VCaP (cell line): ENCODE data around the gene B4GALT1.

Experiments
- H3K27ac ChIP-seq: fragments of 450-650 bp; 2 replicates; pipeline ENCODE4 v1.5.1; 2017
- CTCF ChIP-seq: fragments of 450-650 bp; conservative IDR thresholded peaks from 2 replicates; pipeline ENCODE4 v1.5.1; 2017; ENCODE audit warnings: mild to moderate bottlenecking, moderate library complexity

The B4GALT1 gene

DNA sequence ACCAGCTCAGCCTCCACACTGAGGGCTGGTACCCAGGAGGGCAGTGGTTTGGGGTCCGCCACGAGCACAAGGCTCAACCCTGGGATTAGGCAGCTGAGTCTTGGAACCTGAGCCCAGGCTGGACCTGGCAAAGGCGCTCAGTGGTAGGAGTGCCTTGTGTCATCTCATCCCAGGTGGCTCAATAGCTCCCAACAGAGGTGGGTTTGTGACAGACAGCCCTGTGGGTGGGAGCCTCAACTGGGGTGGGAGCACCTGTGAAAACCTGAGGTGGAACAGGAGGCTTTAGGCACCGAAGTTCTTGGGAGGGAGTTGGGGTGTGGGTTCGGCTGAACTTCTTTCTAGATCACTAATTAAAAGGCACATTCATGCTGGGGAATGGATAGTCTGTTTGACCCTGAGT, 55.5 kb downstream of the B4GALT1 start:
- H3K27ac ChIP-seq = no peak overlapping the region
- no peak for TF ChIP-seq CTCF

DNA sequence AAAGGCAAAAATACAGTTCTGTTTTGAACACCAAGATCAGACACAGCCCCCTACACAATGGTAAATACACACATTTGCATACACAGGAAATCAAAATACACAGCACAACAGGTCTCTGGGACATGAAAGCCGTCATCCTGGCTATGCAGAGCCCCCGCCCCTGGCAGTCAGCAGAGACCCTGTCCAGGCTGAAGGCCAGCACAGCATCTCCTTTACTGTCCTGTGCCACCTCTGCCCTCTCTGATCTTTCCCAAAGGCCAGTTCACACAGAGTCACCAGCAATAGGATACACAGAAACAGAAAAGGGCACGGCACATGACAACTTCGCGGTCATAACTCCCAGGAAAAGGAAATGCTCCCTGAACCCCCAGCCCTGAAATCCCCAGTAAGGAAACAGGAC, 56.5 kb downstream of the B4GALT1 start:
- TF ChIP-seq CTCF = no peak
- H3K27ac ChIP-seq = no peak overlapping the region

GRCh38 chr9:33109850-33110595, 57.1 kb downstream of the B4GALT1 start:
- no peak for TF ChIP-seq CTCF
- H3K27ac ChIP-seq = no peak overlapping the region

GRCh38 chr9:33109097-33109496, 58.0 kb downstream of the B4GALT1 start:
- TF ChIP-seq CTCF = no peak

GRCh38 chr9:33108472-33108871, 58.7 kb downstream of the B4GALT1 start:
- no peak for TF ChIP-seq CTCF

More at GRCh38 chr9:33109097-33109496, 58.0 kb downstream of the B4GALT1 start:
- H3K27ac ChIP-seq = no peak overlapping the region

GRCh38 chr9:33107762-33108161, 59.4 kb downstream of the B4GALT1 start:
- peak overlapping the region; percentile 41; the same call in 1 of the 2 replicates for H3K27ac ChIP-seq
- no peak for TF ChIP-seq CTCF

More at GRCh38 chr9:33108472-33108871, 58.7 kb downstream of the B4GALT1 start:
- no peak overlapping the region for H3K27ac ChIP-seq

DNA sequence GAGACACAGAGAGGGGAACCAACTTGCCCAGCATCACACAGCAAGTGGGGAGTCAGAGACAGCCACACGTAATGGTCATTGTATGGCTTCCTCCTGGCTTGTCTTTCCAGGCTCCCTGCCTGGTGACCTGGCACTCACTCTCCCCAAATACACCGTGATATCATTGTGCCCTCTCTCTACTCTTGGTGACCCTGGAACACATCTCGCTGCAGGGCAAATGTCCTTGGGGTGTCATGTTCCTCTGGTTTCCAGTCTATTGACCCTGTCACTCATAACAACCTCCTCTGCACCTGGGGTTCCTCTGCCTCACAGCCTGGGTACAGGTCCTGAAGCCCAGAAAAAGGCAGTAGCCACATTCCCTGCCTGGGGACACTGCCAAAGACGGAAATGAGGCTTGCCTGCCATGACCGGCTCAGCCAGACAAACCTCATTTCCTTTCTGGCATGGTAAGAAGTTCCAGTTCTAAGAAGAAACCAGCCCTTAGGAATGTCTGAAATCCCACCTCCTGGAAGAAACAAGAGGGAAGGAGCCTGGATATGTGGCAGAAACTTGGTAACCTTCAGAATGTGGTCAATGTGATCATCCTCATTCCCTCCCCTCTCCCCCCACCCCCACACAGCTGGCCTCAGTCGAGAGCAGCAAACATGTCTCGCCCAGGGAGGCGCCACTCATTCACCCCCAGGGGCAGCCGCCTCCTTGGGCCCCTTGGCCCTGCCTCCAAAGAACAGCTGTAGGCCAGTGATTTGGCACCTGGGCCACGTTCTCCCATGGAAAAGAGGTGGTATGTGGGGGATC, 60.1 kb downstream of the B4GALT1 start:
- no peak for TF ChIP-seq CTCF
- peak overlapping the region; percentile 41; the same call in 1 of the 2 replicates for H3K27ac ChIP-seq
